ENCODE data around the gene SLC30A5. TPM values are rescaled to one million over a fixed set of nuclear protein-coding genes. Genes with fewer than 3 reads are reported as not detected.

The SLC30A5 gene
- total and polyA plus RNA-seq, 10 of the 15 experiments (the other 5 are each of a cell fraction or from before 2014, with no cell fraction given) = 14.7 to 67.9 (median 38.4) TPM

DNA sequence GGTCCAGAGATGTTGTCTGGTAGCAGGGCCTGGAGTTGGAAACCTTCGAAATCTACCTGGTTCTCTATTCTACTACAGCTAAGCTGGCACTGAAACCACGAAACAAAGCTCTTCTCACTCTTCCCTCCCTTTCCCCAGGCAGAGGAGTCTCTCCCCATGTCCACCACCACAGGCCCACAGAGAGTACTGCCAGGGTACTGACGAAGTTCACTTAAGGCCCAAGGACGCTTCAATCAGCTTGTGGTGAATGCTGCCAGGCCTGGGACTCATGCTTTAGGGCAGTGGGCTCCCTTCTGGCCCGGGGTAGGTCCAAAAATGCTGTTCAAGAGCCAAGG, 55.8 kb downstream of the SLC30A5 start (continued):
- TF ChIP-seq, protein P1, sequence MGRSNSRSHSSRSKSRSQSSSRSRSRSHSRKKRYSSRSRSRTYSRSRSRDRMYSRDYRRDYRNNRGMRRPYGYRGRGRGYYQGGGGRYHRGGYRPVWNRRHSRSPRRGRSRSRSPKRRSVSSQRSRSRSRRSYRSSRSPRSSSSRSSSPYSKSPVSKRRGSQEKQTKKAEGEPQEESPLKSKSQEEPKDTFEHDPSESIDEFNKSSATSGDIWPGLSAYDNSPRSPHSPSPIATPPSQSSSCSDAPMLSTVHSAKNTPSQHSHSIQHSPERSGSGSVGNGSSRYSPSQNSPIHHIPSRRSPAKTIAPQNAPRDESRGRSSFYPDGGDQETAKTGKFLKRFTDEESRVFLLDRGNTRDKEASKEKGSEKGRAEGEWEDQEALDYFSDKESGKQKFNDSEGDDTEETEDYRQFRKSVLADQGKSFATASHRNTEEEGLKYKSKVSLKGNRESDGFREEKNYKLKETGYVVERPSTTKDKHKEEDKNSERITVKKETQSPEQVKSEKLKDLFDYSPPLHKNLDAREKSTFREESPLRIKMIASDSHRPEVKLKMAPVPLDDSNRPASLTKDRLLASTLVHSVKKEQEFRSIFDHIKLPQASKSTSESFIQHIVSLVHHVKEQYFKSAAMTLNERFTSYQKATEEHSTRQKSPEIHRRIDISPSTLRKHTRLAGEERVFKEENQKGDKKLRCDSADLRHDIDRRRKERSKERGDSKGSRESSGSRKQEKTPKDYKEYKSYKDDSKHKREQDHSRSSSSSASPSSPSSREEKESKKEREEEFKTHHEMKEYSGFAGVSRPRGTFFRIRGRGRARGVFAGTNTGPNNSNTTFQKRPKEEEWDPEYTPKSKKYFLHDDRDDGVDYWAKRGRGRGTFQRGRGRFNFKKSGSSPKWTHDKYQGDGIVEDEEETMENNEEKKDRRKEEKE (IDR thresholded peaks at IDR 0.05) = no peak

DNA sequence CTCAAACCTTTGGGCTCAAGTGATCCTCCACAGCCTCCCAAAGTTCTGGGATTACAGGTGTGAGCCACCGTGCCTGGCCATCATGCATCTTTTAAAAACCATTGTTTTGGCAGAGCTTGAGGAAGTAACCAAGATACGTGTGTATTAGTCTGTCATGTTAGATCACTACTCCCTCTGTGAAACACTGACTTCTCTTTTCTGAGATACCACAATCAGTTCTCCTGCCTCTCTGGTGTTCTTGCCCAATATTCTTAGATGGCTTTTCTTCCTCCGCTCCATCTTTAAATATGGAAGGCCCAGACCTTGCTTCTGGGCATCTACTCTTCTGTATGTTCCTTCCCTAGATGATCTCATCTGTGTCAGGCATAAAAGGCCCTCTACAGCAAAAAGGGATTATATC, 58.9 kb downstream of the SLC30A5 start:
- intact Hi-C loops (cut with micrococcal nuclease; ENCODE audit: unreplicated experiment) = no loop called here
- ATAC-seq = no peak
- FAIRE-seq = no peak
- DNase-seq (ENCODE audit: low read depth, low spot score) = no peak
- no TSS peak for BruUV-seq (replicated peaks)
- Histone ChIP-seq H3K9me3 (replicated peaks; ENCODE audit: control insufficient read depth, insufficient read depth, low read length) (no peaks in the 10 kb centered on the region), H3K4me3 (no peak overlapping the region), H3K27ac (ENCODE audit: control insufficient read depth, insufficient read depth) (no peak overlapping the region), H3K27me3 (replicated peaks in 1 of 2; ENCODE audit: control insufficient read depth in 2 of 2, insufficient read depth in 2 of 2, low read length in 1 of 2) (no peaks in the 10 kb centered on the region), H2AFZ (ENCODE audit: control insufficient read depth, low read depth, low read length) (no peak overlapping the region), H3K79me2 (ENCODE audit: control insufficient read depth, insufficient read depth, low read length) (no peaks in the 10 kb centered on the region), H4K20me1 (ENCODE audit: control insufficient read depth, insufficient read depth) (no peaks in the 10 kb centered on the region), H3K9ac (ENCODE audit: control insufficient read depth, insufficient read depth, low read length) (no peak overlapping the region), H3K36me3 (ENCODE audit: control insufficient read depth in 2 of 2, insufficient read depth in 2 of 2, low read length in 1 of 2) (no peaks in the 10 kb centered on the region), H3K4me2 (ENCODE audit: control insufficient read depth, insufficient read depth) (no peak overlapping the region), H3K4me1 (ENCODE audit: control insufficient read depth, insufficient read depth, low read length) (no peaks in the 10 kb centered on the region)
- 61% methylated on average over 3 of the region's 3 CpGs for WGBS (ENCODE audit: insufficient coverage, insufficient replicate concordance, low lambda C conversion rate, missing lambda C conversion rate)
- ChIA-PET RAD21 (ENCODE audit: unreplicated experiment) (interaction anchor here (0.6 kb wide), 1 partner anchor 10 kb away, joined by 3 read pairs; no protein-coding TSS in a partner anchor), CTCF (no interaction called here), POLR2A (no interaction called here), SMC1A (ENCODE audit: uncharacterized antibody, unreplicated experiment) (no interaction called here)
- TF ChIP-seq STAT1 (conservative IDR thresholded peaks at IDR 0.05) (no peak), RFX5 (IDR thresholded peaks at IDR 0.05; ENCODE audit: low read depth, low read length) (no peak), ZNF622 (IDR thresholded peaks at IDR 0.05) (no peak), BACH1 (IDR thresholded peaks at IDR 0.05; ENCODE audit: borderline replicate concordance) (no peak), BHLHE40 (IDR thresholded peaks at IDR 0.05; ENCODE audit: borderline replicate concordance in 1 of 2, low read depth in 2 of 2, low read length in 1 of 2) (no peak), CHD4 (IDR thresholded peaks at IDR 0.05) (no peak), IKZF2 (IDR thresholded peaks at IDR 0.05) (no peak), CBX3 (IDR thresholded peaks at IDR 0.05; ENCODE audit: borderline replicate concordance, low read depth) (no peak), ZNF384 (IDR thresholded peaks at IDR 0.05; ENCODE audit: borderline replicate concordance, low read depth, low read length) (no peak)
- in situ Hi-C loops (cut with MboI) = no loop called here

Measured in GM12878 (cell line).